Endothelial cell of umbilical vein (primary cell): Measurements from ENCODE around the gene PTPRK. TPM values are rescaled to one million over a fixed set of nuclear protein-coding genes. Genes with fewer than 3 reads are reported as not detected.

Experiments
- BruUV-seq: library from RNA; stranded (reverse); fragments of 400-500 nt; replicated peaks from 2 replicates; lab custom pipeline; 2021; lab: Mats Ljungman, UMichigan
- CTCF ChIA-PET: fragments of 300-600, 350-600 bp; sonication (Branson Sonifier 250); formaldehyde crosslinking; loops from one replicate; lab custom pipeline; 2021; ENCODE audit warnings: antibody characterized with exemption, inconsistent platforms; lab: Charles Lee
- POLR2A ChIA-PET: fragments of 300-600, 350-600 bp; sonication (Branson Sonifier 250); formaldehyde crosslinking; loops from one replicate; lab custom pipeline; 2021; ENCODE audit warnings: antibody characterized with exemption, inconsistent platforms; lab: Charles Lee
- DNase-seq: peaks from one replicate; pipeline ENCODE4 v3.0.0-alpha.2; 2011; ENCODE audit warnings: low read depth, low spot score
- FAIRE-seq: peaks from 2 replicates; lab custom pipeline; 2011; peaks lifted over from hg19 to GRCh38; lab: Jason Lieb, UNC
- H2AFZ ChIP-seq: 2 replicates; pipeline ENCODE4 v1.6.0; 2012; ENCODE audit warnings: low read depth, low read length, control low read depth, inconsistent platforms
- H3K27ac ChIP-seq: 2 replicates; pipeline ENCODE4 v1.5.1; 2011; ENCODE audit warnings: low read depth, mild to moderate bottlenecking, control low read depth, low read length, moderate library complexity; ENCODE audit not compliant: insufficient read depth
- H3K27me3 ChIP-seq, 2 experiments: 2 replicates each; pipeline versions ENCODE4 v1.6.0 to v1.6.1; 2011; ENCODE audit warnings: low read length in 2 of 2, mixed read lengths in 1 of 2; ENCODE audit not compliant: control insufficient read depth in 2 of 2, insufficient read depth in 2 of 2
- H3K36me3 ChIP-seq, 2 experiments: 2 replicates in 1 of 2; 3 replicates in 1 of 2; pipeline ENCODE4 v1.5.1; 2011; ENCODE audit warnings: low read length in 2 of 2, mild to moderate bottlenecking in 1 of 2, moderate library complexity in 1 of 2; ENCODE audit not compliant: control insufficient read depth in 2 of 2, insufficient read depth in 2 of 2; ENCODE audit errors: extremely low read depth in 1 of 2
- H3K4me1 ChIP-seq: 3 replicates; pipeline ENCODE4 v1.5.1; 2011; ENCODE audit warnings: mild to moderate bottlenecking, low read length; ENCODE audit not compliant: control insufficient read depth, insufficient read depth; ENCODE audit errors: extremely low read depth
- H3K4me2 ChIP-seq: 2 replicates; pipeline ENCODE4 v1.6.1; 2011; ENCODE audit warnings: low read length, control low read depth, mixed read lengths; ENCODE audit not compliant: insufficient read depth
- H3K4me3 ChIP-seq, 3 experiments: fragments of 200-600 bp in 1 of 3; sonication (generic), shearing (Covaris generic) in 1 of 3; replicated peaks in 1 of 3; 2 replicates each; pipeline ENCODE4 v1.5.1; 2011 to 2016; ENCODE audit warnings: control low read depth in 3 of 3, low read length in 3 of 3, mild to moderate bottlenecking in 2 of 3, inconsistent platforms in 1 of 3, low read depth in 1 of 3, moderate library complexity in 1 of 3; ENCODE audit not compliant: insufficient read depth in 1 of 3
- H3K79me2 ChIP-seq: 2 replicates; pipeline ENCODE4 v1.6.0; 2012; ENCODE audit warnings: low read length, inconsistent platforms; ENCODE audit not compliant: control insufficient read depth, insufficient read depth
- H3K9ac ChIP-seq: replicated peaks from 2 replicates; pipeline ENCODE3; 2011; ENCODE audit warnings: low read length, control low read depth; ENCODE audit not compliant: insufficient read depth; ENCODE audit errors: extremely low read depth
- H3K9me1 ChIP-seq: replicated peaks from 3 replicates; pipeline ENCODE4 v1.6.0; 2011; ENCODE audit warnings: mild to moderate bottlenecking, low read length; ENCODE audit not compliant: control insufficient read depth, insufficient read depth; ENCODE audit errors: extremely low read depth
- H3K9me3 ChIP-seq: replicated peaks from 2 replicates; pipeline ENCODE4 v1.5.1; 2012; ENCODE audit warnings: low read length, inconsistent platforms; ENCODE audit not compliant: control insufficient read depth, insufficient read depth
- H4K20me1 ChIP-seq: replicated peaks from 2 replicates; pipeline ENCODE3; 2011; ENCODE audit warnings: mild to moderate bottlenecking, low read length; ENCODE audit not compliant: control insufficient read depth, insufficient read depth; ENCODE audit errors: extremely low read depth
- CTCF ChIP-seq, 2 donors: IDR thresholded peaks; 1 replicate in 1 of 2; 2 replicates in 1 of 2; pipeline ENCODE4 v1.5.1; 2011; ENCODE audit warnings: low read length in 2 of 2, mild to moderate bottlenecking in 2 of 2, moderate library complexity in 2 of 2, control low read depth in 1 of 2, inconsistent platforms in 1 of 2, low read depth in 1 of 2; ENCODE audit not compliant: insufficient read depth in 1 of 2; ENCODE audit errors: extremely low read depth in 1 of 2
- EZH2 ChIP-seq: IDR thresholded peaks from 2 replicates; pipeline ENCODE4 v1.6.1; 2012; ENCODE audit warnings: borderline replicate concordance, low read depth, mild to moderate bottlenecking, moderate library complexity, low read length, inconsistent platforms; ENCODE audit not compliant: severe bottlenecking
- GATA2 ChIP-seq: IDR thresholded peaks from 2 replicates; pipeline ENCODE4 v1.7.0; 2011; ENCODE audit warnings: low read depth, mild to moderate bottlenecking, moderate library complexity, mixed read lengths, low read length; ENCODE audit not compliant: insufficient read length, insufficient read depth
- JUN ChIP-seq: IDR thresholded peaks from 2 replicates; pipeline ENCODE4 v1.6.1; 2011; ENCODE audit warnings: borderline replicate concordance, low read depth; ENCODE audit not compliant: insufficient read length, insufficient read depth
- MYC ChIP-seq: IDR thresholded peaks from one replicate; pipeline ENCODE4 v1.6.1; 2011; ENCODE audit warnings: mild to moderate bottlenecking, low read depth, low read length
- POLR2AphosphoS5 ChIP-seq: IDR thresholded peaks from 2 replicates; pipeline ENCODE4 v1.6.1; 2012; ENCODE audit warnings: low read depth, mild to moderate bottlenecking, control low read depth, low read length, moderate library complexity; ENCODE audit not compliant: insufficient read depth
- dilution Hi-C: fragments of 300-500 bp; cut with MboI; formaldehyde crosslinking; loops from one replicate; pipeline ENCODE4 v1.15.0; 2019; ENCODE audit warnings: low sequenced_read_pairs; ENCODE audit not compliant: extremely low pct_ligation_motif_present
- intact Hi-C: fragments of 100-400 bp; cut with micrococcal nuclease; formaldehyde crosslinking; loops from one replicate; pipeline ENCODE4 v1.10.0; 2022
- polyA plus RNA-seq, 4 experiments: library from polyadenylated mRNA; depleted of rRNA in 3 of 4; stranded (reverse) in 3 of 4; unstranded in 1 of 4; fragments of >200 nt; gene quantifications; 2 replicates each; pipeline versions ENCODE4 v1.2.1 to v1.2.3, GENCODE V29; 2011 to 2012; ENCODE audit warnings: missing spikeins in 1 of 4
- total RNA-seq: library from RNA; stranded (reverse); gene quantifications from 2 replicates; pipeline ENCODE4 v1.2.3, GENCODE V29; 2021

Gene PTPRK
- total and polyA plus RNA-seq, 2 donors (not counting 3 experiments of a cell fraction or from before 2014, with no cell fraction given) = 15.2 to 74.0 TPM

GRCh38 chr6:127937102-127937501 is 583.3 kb downstream of the PTPRK start:
- H3K9me3 ChIP-seq = no peaks in the 10 kb centered on the region
- no peaks in the 10 kb centered on the region for H3K9me1 ChIP-seq
- ChIA-PET POLR2A (no interaction called here), CTCF (interaction anchor here (1.1 to 1.7 kb wide), 4 partner anchors 19 to 579 kb away, joined by 3 to 4 read pairs (median 3); no protein-coding TSS in a partner anchor)
- DNase-seq (no peak), FAIRE-seq (no peak)
- H3K79me2 ChIP-seq = no peaks in the 10 kb centered on the region
- H3K9ac ChIP-seq = no peak overlapping the region
- intact Hi-C loops = no loop called here
- TF ChIP-seq POLR2AphosphoS5 = no peak
- TF ChIP-seq MYC = no peak
- TF ChIP-seq CTCF (IDR thresholded peaks at IDR 0.05; ENCODE audit: extremely low read depth in 1 of 2, insufficient read depth in 1 of 2, low read depth in 1 of 2, low read length in 2 of 2) = no peak
- TF ChIP-seq JUN = no peak
- TF ChIP-seq EZH2 = no peak
- TF ChIP-seq GATA2 = no peak
- H3K4me1 ChIP-seq = peaks cover 18% of the 10 kb centered on the region
- dilution Hi-C loops = no loop called here
- no peaks in the 10 kb centered on the region for H4K20me1 ChIP-seq
- H3K27me3 ChIP-seq = no peaks in the 10 kb centered on the region
- no TSS peak for BruUV-seq
- H3K27ac ChIP-seq = no peak overlapping the region
- no peak overlapping the region for H3K4me3 ChIP-seq
- no peak overlapping the region for H3K4me2 ChIP-seq
- H3K36me3 ChIP-seq = no peaks in the 10 kb centered on the region
- H2AFZ ChIP-seq = no peak overlapping the region
